IPS-15b (cell line): ENCODE results near the gene UBTD1.
"Not testable (repeated sequence)": the region's sequence is repeated elsewhere in the genome, so short reads cannot be mapped to it uniquely, and the experiment has no call there.

Experiments
- H3K27me3 ChIP-seq: one replicate; pipeline ENCODE4 v1.6.1; 2013; ENCODE audit warnings: low read length; ENCODE audit not compliant: control insufficient read depth, insufficient read depth
- H3K36me3 ChIP-seq: one replicate; pipeline ENCODE4 v1.6.1; 2013; ENCODE audit warnings: low read length; ENCODE audit not compliant: control insufficient read depth, insufficient read depth
- H3K4me1 ChIP-seq: one replicate; pipeline ENCODE4 v1.6.1; 2013; ENCODE audit warnings: mild to moderate bottlenecking, low read length; ENCODE audit not compliant: control insufficient read depth, insufficient read depth
- H3K4me3 ChIP-seq: one replicate; pipeline ENCODE4 v1.5.1; 2013; ENCODE audit warnings: low read depth, low read length
- H3K9ac ChIP-seq: one replicate; pipeline ENCODE4 v1.6.1; 2013; ENCODE audit warnings: low read depth, mild to moderate bottlenecking, low read length
- H3K9me3 ChIP-seq: one replicate; pipeline ENCODE4 v1.6.1; 2013; ENCODE audit warnings: mild to moderate bottlenecking, low read length; ENCODE audit not compliant: control insufficient read depth, insufficient read depth

UBTD1 gene

GRCh38 chr10:97464226-97464625 lies 34.5 kb upstream of the UBTD1 start:
- Histone ChIP-seq H3K27me3 (no peaks in the 10 kb centered on the region), H3K9me3 (no peaks in the 10 kb centered on the region), H3K36me3 (peaks cover 69% of the 10 kb centered on the region), H3K4me1 (no peaks in the 10 kb centered on the region), H3K9ac (no peak overlapping the region), H3K4me3 (no peak overlapping the region)

DNA sequence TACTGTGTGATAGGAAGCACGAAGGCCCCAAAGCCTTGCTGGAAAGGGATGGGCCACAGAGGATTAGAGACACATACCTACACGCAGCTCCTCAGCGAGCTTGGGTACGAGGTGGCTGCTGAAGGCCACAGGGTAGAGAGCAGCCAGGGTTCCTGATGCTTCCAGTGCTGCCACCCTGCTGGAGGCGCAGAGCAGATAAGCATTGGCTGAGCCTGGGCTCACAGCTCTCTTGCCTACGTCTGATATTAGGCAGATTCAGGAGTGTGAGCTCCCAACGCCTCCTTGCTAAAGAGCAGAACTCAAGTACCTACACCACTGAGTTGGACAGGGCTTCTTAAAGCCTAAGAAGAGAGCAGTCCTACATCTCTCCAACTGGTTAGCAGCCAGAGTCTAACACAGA lies 32.7 kb upstream of the UBTD1 start:
- no peaks in the 10 kb centered on the region for H3K27me3 ChIP-seq
- peaks cover 70% of the 10 kb centered on the region for H3K36me3 ChIP-seq
- H3K4me1 ChIP-seq, result no peaks in the 10 kb centered on the region
- no peak overlapping the region for H3K4me3 ChIP-seq
- H3K9ac ChIP-seq, result no peak overlapping the region
- no peaks in the 10 kb centered on the region for H3K9me3 ChIP-seq

DNA sequence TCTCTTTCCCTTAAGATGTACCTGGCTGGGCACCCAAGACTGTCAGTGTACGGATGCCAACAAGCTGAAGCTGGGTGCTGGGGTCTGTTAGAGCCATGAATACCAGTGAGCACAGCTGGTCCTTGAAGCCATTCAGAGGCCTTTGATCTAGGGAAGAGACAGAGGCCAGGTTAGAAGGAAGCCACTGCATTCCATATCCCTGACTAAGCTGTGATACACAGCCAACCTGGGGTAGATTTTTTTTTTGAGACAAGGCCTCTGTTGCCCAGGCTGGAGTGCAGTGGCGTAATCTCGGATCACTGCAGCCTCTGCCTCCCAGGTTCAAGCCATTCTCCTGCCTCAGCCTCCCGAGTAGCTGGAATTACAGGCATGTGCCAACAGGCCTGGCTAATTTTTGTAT lies 32.0 kb upstream of the UBTD1 start:
- Histone ChIP-seq H3K9me3 (no peaks in the 10 kb centered on the region), H3K27me3 (no peaks in the 10 kb centered on the region), H3K4me3 (no peak overlapping the region), H3K36me3 (peaks cover 66% of the 10 kb centered on the region), H3K9ac (no peak overlapping the region), H3K4me1 (no peaks in the 10 kb centered on the region)

- peaks cover 55% of the 10 kb centered on the region for H3K36me3 ChIP-seq
- H3K4me3 ChIP-seq, result no peak overlapping the region
- no peak overlapping the region for H3K9ac ChIP-seq
- no peaks in the 10 kb centered on the region for H3K27me3 ChIP-seq
- H3K4me1 ChIP-seq, result no peaks in the 10 kb centered on the region
- H3K9me3 ChIP-seq, result no peaks in the 10 kb centered on the region
Measured at GRCh38 chr10:97468162-97468561, 30.6 kb upstream of the UBTD1 start.

GRCh38 chr10:97468781-97469180 lies 29.9 kb upstream of the UBTD1 start:
- H3K9ac ChIP-seq, H3K4me1 ChIP-seq, H3K9me3 ChIP-seq, H3K27me3 ChIP-seq, H3K4me3 ChIP-seq: not testable (repeated sequence)
- H3K36me3 ChIP-seq, result peaks cover 52% of the 10 kb centered on the region

DNA sequence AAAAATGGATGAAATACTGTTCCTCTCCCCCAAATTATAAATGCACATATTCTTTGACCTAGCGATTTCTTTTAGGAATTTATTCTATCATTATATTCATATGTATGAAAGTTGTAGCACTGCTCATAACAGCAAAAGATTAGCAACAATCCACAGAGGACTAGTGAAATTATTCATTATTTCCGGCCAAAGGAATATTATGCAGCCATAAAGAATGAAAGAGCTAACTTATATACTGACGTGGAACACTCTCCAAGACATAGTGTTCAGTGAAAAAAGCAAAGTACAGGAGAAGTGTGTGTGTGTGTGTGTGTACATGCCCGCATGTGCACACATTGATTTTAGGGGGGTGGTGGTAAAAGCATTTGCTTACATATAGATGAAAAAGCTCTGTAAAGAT lies 23.8 kb upstream of the UBTD1 start:
- no peak overlapping the region for H3K4me3 ChIP-seq
- peaks cover 7% of the 10 kb centered on the region for H3K4me1 ChIP-seq
- no peak overlapping the region for H3K9ac ChIP-seq
- no peaks in the 10 kb centered on the region for H3K9me3 ChIP-seq
- H3K27me3 ChIP-seq, result no peaks in the 10 kb centered on the region
- peaks cover 37% of the 10 kb centered on the region for H3K36me3 ChIP-seq

DNA sequence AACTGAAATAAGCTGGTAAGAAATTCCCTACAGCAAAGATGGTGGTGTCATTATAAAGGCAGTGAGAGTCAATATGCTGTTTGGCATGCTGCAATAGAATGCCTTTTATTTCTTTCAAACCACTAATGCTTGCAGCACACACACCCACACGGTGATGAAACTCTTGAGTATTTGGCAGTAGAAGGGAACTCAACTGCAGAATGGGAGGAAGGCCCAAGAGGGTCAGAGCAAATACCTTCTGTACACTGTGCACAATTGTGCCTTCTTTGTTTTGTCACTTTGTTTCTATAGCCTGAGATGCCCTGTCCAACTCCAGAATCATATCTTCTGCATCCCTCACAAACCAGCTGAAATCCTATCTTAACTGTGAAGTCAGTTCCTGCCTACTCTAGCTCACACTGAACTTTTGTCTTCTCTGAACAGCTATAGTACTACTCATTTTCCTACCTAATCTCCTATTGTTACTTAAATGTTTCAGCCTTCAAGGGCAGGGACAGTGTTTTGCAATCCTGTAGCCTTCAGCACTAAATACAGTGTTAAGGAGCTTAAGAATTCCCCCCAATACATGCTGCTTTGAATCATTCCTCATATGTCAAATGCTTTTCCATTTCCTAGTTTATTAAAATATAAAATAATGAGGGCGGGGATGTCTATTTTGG lies 22.7 kb upstream of the UBTD1 start:
- Histone ChIP-seq H3K36me3 (peaks cover 29% of the 10 kb centered on the region), H3K27me3 (no peaks in the 10 kb centered on the region), H3K4me1 (peaks cover 15% of the 10 kb centered on the region), H3K9me3 (no peaks in the 10 kb centered on the region), H3K4me3 (no peak overlapping the region), H3K9ac (no peak overlapping the region)

DNA sequence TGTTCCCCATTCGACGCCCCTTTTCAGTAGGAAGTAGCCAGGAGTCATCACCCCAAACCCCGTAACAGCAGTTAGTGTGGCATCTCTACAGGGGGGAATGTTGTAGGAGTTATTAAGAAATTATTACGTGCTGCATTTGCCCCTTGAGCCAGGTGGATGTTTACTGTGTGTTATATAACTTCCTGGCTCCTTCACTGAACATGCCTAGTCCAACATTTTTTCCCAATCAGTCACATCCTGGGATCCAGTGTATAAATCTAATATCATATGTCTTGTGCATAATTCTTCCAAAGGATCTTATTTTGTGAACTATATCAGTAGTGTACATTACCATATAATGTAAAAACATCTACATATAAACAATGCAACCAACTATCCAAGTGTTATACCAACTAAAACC lies 19.3 kb upstream of the UBTD1 start:
- Histone ChIP-seq H3K36me3 (peaks cover 26% of the 10 kb centered on the region), H3K4me1 (peaks cover 15% of the 10 kb centered on the region)
- H3K27me3 ChIP-seq, H3K4me3 ChIP-seq, H3K9me3 ChIP-seq, H3K9ac ChIP-seq: not testable (repeated sequence)

- no peak overlapping the region for H3K9ac ChIP-seq
- peaks cover 15% of the 10 kb centered on the region for H3K4me1 ChIP-seq
- H3K4me3 ChIP-seq, result no peak overlapping the region
- no peaks in the 10 kb centered on the region for H3K27me3 ChIP-seq
- H3K36me3 ChIP-seq, result peaks cover 22% of the 10 kb centered on the region
- H3K9me3 ChIP-seq, result no peaks in the 10 kb centered on the region
Measured at GRCh38 chr10:97479939-97480338, 18.8 kb upstream of the UBTD1 start.

GRCh38 chr10:97481071-97481470 lies 17.7 kb upstream of the UBTD1 start:
- H3K4me3 ChIP-seq, result no peak overlapping the region
- no peaks in the 10 kb centered on the region for H3K27me3 ChIP-seq
- H3K9me3 ChIP-seq, result no peaks in the 10 kb centered on the region
- no peak overlapping the region for H3K9ac ChIP-seq
- peaks cover 22% of the 10 kb centered on the region for H3K36me3 ChIP-seq
- peaks cover 15% of the 10 kb centered on the region for H3K4me1 ChIP-seq

DNA sequence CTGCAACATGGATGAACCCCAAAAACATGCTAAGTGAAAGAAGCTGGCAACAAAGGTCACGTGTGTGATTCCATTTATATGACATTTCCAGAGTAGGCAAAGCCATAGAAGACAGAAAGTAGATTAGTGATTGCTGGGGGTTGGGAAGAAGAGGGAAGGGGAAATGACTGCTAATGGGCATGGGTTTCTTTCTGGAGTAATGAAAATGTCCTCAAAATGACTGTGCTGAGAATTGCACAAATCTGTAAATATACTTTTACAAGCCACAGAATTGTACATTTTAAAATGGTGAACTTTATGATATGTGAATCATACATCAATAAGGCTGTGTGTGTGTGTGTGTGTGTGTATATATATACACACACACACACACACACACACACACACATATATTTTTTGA lies 16.3 kb upstream of the UBTD1 start:
- H3K27me3 ChIP-seq, result no peaks in the 10 kb centered on the region
- H3K9me3 ChIP-seq, result no peaks in the 10 kb centered on the region
- no peak overlapping the region for H3K4me3 ChIP-seq
- H3K9ac ChIP-seq, result no peak overlapping the region
- peaks cover 19% of the 10 kb centered on the region for H3K36me3 ChIP-seq
- H3K4me1 ChIP-seq, result peaks cover 15% of the 10 kb centered on the region

- H3K4me3 ChIP-seq, result no peak overlapping the region
- H3K36me3 ChIP-seq, result peaks cover 10% of the 10 kb centered on the region
- no peaks in the 10 kb centered on the region for H3K9me3 ChIP-seq
- no peaks in the 10 kb centered on the region for H3K27me3 ChIP-seq
- peaks cover 15% of the 10 kb centered on the region for H3K4me1 ChIP-seq
- H3K9ac ChIP-seq, result no peak overlapping the region
Measured at GRCh38 chr10:97483506-97483905, 15.2 kb upstream of the UBTD1 start.
